Nephron (organoid): ENCODE results near the gene PRDM12.
A peak's percentile ranks its signal among the peaks of the same experiment; 100 is the strongest.

Experiments
- H3K27ac Mint-ChIP-seq, 3 experiments: 2 replicates each; pipeline ENCODE4 v1.8.0; 2020; ENCODE audit warnings: mixed read lengths in 3 of 3, mild to moderate bottlenecking in 2 of 3, moderate library complexity in 1 of 3
- H3K27me3 Mint-ChIP-seq: 2 replicates; pipeline ENCODE4 v1.8.0; 2021; ENCODE audit warnings: low read depth, mild to moderate bottlenecking, moderate library complexity, mixed read lengths
- H3K36me3 Mint-ChIP-seq: 2 replicates; pipeline ENCODE4 v1.8.0; 2020; ENCODE audit warnings: low read depth, mixed read lengths
- H3K4me1 Mint-ChIP-seq: 2 replicates; pipeline ENCODE4 v1.8.0; 2020; ENCODE audit warnings: mixed read lengths
- H3K4me3 Mint-ChIP-seq, 3 experiments: 2 replicates each; pipeline ENCODE4 v1.8.0; 2020; ENCODE audit warnings: mild to moderate bottlenecking in 3 of 3, mixed read lengths in 3 of 3, moderate library complexity in 2 of 3
- H3K9me3 Mint-ChIP-seq: 2 replicates; pipeline ENCODE4 v1.8.0; 2020; ENCODE audit warnings: mixed read lengths
- TF ChIP-seq, protein P1 (sequence below), 3 experiments: fragments of 200-600 bp; sonication (generic); IDR thresholded peaks; one replicate each; pipeline ENCODE4 v1.5.0; 2021; ENCODE audit warnings: antibody characterized with exemption in 3 of 3; ENCODE audit not compliant: unreplicated experiment in 3 of 3

Gene PRDM12

DNA sequence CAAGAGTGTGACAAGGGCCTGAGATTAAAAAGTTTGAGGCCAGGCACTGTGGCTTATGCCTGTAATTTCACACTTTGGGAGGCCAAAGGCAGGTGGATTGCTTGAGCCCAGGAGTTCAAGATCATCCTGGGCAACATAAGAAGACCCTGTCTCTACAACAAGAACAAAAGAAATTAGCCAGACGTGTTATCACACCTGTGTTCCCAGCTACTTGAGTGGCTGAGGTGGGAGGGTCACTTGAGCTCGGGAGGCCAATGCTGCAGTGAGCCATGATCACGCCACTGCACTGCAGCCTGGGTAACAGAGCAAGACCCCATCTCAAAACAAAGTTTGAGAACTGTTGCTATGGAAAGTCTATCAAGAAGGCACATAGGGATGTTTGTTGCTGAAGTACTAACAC, 54.2 kb downstream of the PRDM12 start:
- peaks cover 22% of the 10 kb centered on the region for H3K4me1 Mint-ChIP-seq
- peak overlapping the region in 1 of 3 experiments; percentile 17 for H3K4me3 Mint-ChIP-seq
- H3K27me3 Mint-ChIP-seq: no peaks in the 10 kb centered on the region
- H3K36me3 Mint-ChIP-seq: peaks cover 11% of the 10 kb centered on the region
- TF ChIP-seq, protein P1, sequence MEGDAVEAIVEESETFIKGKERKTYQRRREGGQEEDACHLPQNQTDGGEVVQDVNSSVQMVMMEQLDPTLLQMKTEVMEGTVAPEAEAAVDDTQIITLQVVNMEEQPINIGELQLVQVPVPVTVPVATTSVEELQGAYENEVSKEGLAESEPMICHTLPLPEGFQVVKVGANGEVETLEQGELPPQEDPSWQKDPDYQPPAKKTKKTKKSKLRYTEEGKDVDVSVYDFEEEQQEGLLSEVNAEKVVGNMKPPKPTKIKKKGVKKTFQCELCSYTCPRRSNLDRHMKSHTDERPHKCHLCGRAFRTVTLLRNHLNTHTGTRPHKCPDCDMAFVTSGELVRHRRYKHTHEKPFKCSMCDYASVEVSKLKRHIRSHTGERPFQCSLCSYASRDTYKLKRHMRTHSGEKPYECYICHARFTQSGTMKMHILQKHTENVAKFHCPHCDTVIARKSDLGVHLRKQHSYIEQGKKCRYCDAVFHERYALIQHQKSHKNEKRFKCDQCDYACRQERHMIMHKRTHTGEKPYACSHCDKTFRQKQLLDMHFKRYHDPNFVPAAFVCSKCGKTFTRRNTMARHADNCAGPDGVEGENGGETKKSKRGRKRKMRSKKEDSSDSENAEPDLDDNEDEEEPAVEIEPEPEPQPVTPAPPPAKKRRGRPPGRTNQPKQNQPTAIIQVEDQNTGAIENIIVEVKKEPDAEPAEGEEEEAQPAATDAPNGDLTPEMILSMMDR (IDR thresholded peaks at IDR 0.05; ENCODE audit: unreplicated experiment in 3 of 3): no peak
- no peaks in the 10 kb centered on the region for H3K9me3 Mint-ChIP-seq
- H3K27ac Mint-ChIP-seq: no peak overlapping the region

DNA sequence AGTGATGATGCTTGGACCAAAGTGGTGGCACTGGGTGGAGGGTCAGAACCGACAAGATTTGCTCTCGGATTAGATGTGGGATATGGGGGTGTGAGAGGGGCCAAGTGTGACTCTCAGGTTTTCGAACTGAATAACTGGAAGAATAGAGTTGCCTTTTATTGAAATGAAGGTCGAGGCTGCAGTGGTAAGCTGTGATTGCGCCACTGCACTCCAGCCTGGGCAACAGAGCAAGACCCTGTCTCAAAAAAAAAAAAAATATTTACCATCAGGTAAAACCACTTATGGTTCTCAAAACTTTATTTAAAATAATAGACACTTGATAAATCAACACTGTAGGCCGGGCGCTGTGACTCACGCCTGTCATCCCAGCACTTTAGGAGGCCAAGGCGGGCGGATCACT, 56.4 kb downstream of the PRDM12 start:
- no peak overlapping the region for H3K4me3 Mint-ChIP-seq
- H3K9me3 Mint-ChIP-seq: no peaks in the 10 kb centered on the region
- H3K27ac Mint-ChIP-seq: no peak overlapping the region
- H3K36me3 Mint-ChIP-seq: peaks cover 11% of the 10 kb centered on the region
- no peaks in the 10 kb centered on the region for H3K27me3 Mint-ChIP-seq
- TF ChIP-seq, protein P1 (IDR thresholded peaks at IDR 0.05; ENCODE audit: unreplicated experiment in 3 of 3): no peak
- peaks cover under 1% of the 10 kb centered on the region for H3K4me1 Mint-ChIP-seq

DNA sequence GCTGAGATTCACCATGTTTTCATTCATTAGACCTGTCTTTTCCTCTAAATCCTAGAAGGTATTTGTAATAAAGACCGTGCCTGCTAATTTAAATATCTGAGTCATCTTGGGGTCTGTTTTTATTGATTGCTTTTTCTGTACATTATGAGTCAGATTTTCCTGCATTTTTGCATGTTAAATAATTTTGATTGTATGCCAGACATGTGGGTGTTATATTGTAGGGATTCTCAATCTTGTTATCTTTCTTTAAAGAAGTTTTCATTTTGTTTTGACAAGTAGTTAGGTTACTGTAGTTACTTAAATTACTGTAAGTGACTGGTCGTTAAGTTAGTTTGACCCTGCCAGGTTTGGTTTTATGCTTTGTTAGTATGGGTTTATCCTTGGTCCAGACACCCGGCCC, 64.3 kb downstream of the PRDM12 start:
- H3K4me3 Mint-ChIP-seq: no peak overlapping the region

DNA sequence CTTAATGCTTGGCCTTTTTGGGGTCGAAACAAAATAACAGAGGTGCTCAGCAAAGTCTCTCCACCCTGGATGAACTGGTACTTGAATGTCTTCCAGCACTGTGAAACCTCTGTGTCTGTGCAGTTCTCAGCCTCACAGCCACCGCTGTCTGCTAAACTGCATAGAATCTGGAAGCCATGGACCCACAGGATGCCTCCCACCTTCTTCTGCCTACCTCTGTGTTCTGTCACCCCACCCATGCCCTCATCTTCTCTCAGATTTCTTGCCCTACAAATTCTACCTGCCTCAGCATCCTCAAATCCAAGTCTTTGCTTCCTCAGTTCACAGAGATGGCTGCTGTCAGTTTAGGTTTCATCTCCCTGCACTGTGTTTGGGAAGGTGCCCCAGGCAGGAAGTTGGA, 64.8 kb downstream of the PRDM12 start:
- Mint-ChIP-seq H3K9me3 (peaks cover 9% of the 10 kb centered on the region), H3K27me3 (no peaks in the 10 kb centered on the region)

More for the DNA sequence above, 64.3 kb downstream of the PRDM12 start:
- Mint-ChIP-seq H3K36me3 (peaks cover 13% of the 10 kb centered on the region), H3K27ac (no peak overlapping the region), H3K27me3 (no peaks in the 10 kb centered on the region), H3K4me1 (peaks cover 7% of the 10 kb centered on the region), H3K9me3 (peaks cover 9% of the 10 kb centered on the region)
- TF ChIP-seq, protein P1 (IDR thresholded peaks at IDR 0.05; ENCODE audit: unreplicated experiment in 3 of 3): no peak

DNA sequence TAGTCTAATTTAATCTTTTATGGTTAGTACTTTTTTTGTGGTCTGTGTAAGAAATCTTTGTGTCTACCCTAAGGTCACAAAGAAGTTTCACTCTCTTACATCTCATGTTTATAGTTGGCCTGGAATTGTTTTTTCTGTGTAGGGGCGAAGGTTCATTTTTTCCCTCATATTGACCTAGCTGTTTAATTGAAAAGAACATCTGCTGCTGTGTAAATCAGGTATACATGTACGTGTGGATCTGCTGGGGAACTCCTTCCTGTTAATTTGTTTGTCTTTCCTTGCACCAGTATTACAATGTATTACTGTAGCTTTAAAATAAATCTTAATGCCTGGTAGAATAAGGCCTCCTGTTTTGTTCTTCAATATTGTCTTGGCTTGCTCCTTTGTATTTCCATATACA, 67.0 kb downstream of the PRDM12 start:
- TF ChIP-seq, protein P1 (IDR thresholded peaks at IDR 0.05; ENCODE audit: unreplicated experiment in 3 of 3): no peak
- peaks cover 13% of the 10 kb centered on the region for H3K36me3 Mint-ChIP-seq
- H3K9me3 Mint-ChIP-seq: peaks cover 9% of the 10 kb centered on the region
- H3K4me1 Mint-ChIP-seq: peaks cover 7% of the 10 kb centered on the region
- no peak overlapping the region for H3K4me3 Mint-ChIP-seq
- H3K27me3 Mint-ChIP-seq: no peaks in the 10 kb centered on the region
- H3K27ac Mint-ChIP-seq: peak overlapping the region in 2 of 3 experiments; percentile 8 to 61

More for the DNA sequence above, 64.8 kb downstream of the PRDM12 start:
- Mint-ChIP-seq H3K4me3 (no peak overlapping the region), H3K27ac (peak overlapping the region in 2 of 3 experiments; percentile 15 to 53), H3K4me1 (peaks cover 7% of the 10 kb centered on the region), H3K36me3 (peaks cover 13% of the 10 kb centered on the region)
- TF ChIP-seq, protein P1 (IDR thresholded peaks at IDR 0.05; ENCODE audit: unreplicated experiment in 3 of 3): no peak

DNA sequence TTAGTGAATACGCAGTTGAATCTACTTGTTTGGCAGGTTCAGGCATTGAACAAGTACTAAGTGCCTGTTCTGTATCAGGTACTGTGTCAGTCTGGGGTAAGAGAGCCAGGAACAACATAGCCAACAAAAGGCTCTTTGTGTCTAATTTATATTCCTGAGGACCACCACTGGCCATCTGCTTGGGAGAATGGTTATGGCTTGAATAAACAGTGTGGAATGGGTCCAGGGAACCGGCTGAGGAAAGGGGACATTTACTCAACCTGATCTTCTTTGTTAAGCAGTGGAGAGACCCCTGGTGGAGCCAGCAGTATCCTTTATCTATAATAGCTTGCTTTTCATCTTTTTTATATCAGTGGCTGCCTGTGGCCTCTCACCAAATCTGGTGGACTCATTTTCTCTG, 67.7 kb downstream of the PRDM12 start:
- peaks cover 13% of the 10 kb centered on the region for H3K36me3 Mint-ChIP-seq
- H3K27me3 Mint-ChIP-seq: no peaks in the 10 kb centered on the region
- H3K9me3 Mint-ChIP-seq: peaks cover 9% of the 10 kb centered on the region
- TF ChIP-seq, protein P1 (IDR thresholded peaks at IDR 0.05; ENCODE audit: unreplicated experiment in 3 of 3): peak in 1 of 3 experiments; percentile 16
- H3K27ac Mint-ChIP-seq: peak overlapping the region in 1 of 3 experiments; percentile 56
- H3K4me1 Mint-ChIP-seq: peaks cover 7% of the 10 kb centered on the region
- no peak overlapping the region for H3K4me3 Mint-ChIP-seq
